Measurements from ENCODE around the gene GFI1.

- TF ChIP-seq POLR2AphosphoS5 (IDR thresholded peaks at IDR 0.05) (no peak), POLR2A (IDR thresholded peaks at IDR 0.05) (no peak)
- TF ChIP-seq, protein P1, sequence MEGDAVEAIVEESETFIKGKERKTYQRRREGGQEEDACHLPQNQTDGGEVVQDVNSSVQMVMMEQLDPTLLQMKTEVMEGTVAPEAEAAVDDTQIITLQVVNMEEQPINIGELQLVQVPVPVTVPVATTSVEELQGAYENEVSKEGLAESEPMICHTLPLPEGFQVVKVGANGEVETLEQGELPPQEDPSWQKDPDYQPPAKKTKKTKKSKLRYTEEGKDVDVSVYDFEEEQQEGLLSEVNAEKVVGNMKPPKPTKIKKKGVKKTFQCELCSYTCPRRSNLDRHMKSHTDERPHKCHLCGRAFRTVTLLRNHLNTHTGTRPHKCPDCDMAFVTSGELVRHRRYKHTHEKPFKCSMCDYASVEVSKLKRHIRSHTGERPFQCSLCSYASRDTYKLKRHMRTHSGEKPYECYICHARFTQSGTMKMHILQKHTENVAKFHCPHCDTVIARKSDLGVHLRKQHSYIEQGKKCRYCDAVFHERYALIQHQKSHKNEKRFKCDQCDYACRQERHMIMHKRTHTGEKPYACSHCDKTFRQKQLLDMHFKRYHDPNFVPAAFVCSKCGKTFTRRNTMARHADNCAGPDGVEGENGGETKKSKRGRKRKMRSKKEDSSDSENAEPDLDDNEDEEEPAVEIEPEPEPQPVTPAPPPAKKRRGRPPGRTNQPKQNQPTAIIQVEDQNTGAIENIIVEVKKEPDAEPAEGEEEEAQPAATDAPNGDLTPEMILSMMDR (IDR thresholded peaks at IDR 0.05) = no peak
Observed at GRCh38 chr1:92473781-92474495, 12.8 kb downstream of the GFI1 start.

Measured in breast epithelium (tissue), 3 donors.